ENCODE results near the gene SCNN1A.

SCNN1A gene

DNA sequence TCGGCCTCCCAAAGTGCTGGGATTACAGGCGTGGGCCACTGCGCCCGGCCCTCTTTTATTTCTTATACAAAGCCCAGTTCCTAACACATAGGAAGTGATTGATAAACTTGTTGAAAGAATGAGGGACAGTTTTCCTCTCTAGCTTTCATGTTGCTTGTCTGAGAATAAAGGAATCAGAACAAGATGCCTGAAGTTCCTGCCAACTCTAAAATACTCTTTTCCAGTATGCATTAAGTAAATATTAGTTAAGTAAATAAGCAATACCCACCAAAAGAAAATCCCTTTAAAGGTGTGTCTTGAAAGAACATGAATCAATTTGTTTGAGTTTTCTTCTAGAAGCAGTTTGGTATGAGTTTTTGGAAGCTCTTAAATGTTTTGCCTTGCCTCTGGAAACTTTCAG, 45.0 kb upstream of the SCNN1A start:
- TF ChIP-seq FOXP2 (optimal IDR thresholded peaks at IDR 0.05; ENCODE audit: borderline replicate concordance, extremely low read depth, extremely low read length, insufficient read depth) (no peak), POLR2AphosphoS5 (IDR thresholded peaks at IDR 0.05; ENCODE audit: low read depth, low read length) (no peak), SIN3A (IDR thresholded peaks at IDR 0.05; ENCODE audit: borderline replicate concordance, insufficient read depth, low read length) (no peak), TAF1 (IDR thresholded peaks at IDR 0.05; ENCODE audit: borderline replicate concordance, insufficient read depth, low read length) (no peak)
- TF ChIP-seq, protein P1, sequence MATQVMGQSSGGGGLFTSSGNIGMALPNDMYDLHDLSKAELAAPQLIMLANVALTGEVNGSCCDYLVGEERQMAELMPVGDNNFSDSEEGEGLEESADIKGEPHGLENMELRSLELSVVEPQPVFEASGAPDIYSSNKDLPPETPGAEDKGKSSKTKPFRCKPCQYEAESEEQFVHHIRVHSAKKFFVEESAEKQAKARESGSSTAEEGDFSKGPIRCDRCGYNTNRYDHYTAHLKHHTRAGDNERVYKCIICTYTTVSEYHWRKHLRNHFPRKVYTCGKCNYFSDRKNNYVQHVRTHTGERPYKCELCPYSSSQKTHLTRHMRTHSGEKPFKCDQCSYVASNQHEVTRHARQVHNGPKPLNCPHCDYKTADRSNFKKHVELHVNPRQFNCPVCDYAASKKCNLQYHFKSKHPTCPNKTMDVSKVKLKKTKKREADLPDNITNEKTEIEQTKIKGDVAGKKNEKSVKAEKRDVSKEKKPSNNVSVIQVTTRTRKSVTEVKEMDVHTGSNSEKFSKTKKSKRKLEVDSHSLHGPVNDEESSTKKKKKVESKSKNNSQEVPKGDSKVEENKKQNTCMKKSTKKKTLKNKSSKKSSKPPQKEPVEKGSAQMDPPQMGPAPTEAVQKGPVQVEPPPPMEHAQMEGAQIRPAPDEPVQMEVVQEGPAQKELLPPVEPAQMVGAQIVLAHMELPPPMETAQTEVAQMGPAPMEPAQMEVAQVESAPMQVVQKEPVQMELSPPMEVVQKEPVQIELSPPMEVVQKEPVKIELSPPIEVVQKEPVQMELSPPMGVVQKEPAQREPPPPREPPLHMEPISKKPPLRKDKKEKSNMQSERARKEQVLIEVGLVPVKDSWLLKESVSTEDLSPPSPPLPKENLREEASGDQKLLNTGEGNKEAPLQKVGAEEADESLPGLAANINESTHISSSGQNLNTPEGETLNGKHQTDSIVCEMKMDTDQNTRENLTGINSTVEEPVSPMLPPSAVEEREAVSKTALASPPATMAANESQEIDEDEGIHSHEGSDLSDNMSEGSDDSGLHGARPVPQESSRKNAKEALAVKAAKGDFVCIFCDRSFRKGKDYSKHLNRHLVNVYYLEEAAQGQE (IDR thresholded peaks at IDR 0.05; ENCODE audit: insufficient read depth in 1 of 2, low read depth in 2 of 2, low read length in 2 of 2), result no peak

- TF ChIP-seq SIN3A (IDR thresholded peaks at IDR 0.05; ENCODE audit: borderline replicate concordance, insufficient read depth, low read length) (no peak), POLR2AphosphoS5 (IDR thresholded peaks at IDR 0.05; ENCODE audit: low read depth, low read length) (no peak), TAF1 (IDR thresholded peaks at IDR 0.05; ENCODE audit: borderline replicate concordance, insufficient read depth, low read length) (no peak), FOXP2 (optimal IDR thresholded peaks at IDR 0.05; ENCODE audit: borderline replicate concordance, extremely low read depth, extremely low read length, insufficient read depth) (no peak)
- TF ChIP-seq, protein P1 (IDR thresholded peaks at IDR 0.05; ENCODE audit: insufficient read depth in 1 of 2, low read depth in 2 of 2, low read length in 2 of 2), result no peak
Observed at GRCh38 chr12:6418796-6419195, 43.4 kb upstream of the SCNN1A start.

DNA sequence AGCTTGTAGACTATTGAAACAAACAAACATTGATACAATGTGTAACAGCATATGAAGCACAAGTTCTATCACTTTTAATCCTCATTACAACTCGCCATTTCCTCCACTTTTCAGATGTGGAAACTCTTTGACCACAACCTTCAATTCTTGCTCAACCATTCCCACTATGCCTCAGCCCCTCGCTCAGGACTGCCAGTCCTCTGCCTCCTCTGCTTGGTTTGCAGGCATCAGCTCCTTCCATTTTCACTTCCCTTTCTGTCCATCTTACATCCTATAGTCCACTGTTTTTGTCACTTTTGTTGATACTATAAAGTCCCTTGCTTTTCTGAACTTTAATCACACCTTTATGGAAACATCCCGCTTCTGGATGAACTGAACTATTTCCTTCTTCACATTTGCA, 41.2 kb upstream of the SCNN1A start:
- TF ChIP-seq POLR2AphosphoS5 (IDR thresholded peaks at IDR 0.05; ENCODE audit: low read depth, low read length) (no peak), FOXP2 (optimal IDR thresholded peaks at IDR 0.05; ENCODE audit: borderline replicate concordance, extremely low read depth, extremely low read length, insufficient read depth) (no peak), TAF1 (IDR thresholded peaks at IDR 0.05; ENCODE audit: borderline replicate concordance, insufficient read depth, low read length) (no peak), SIN3A (IDR thresholded peaks at IDR 0.05; ENCODE audit: borderline replicate concordance, insufficient read depth, low read length) (no peak)
- TF ChIP-seq, protein P1 (IDR thresholded peaks at IDR 0.05; ENCODE audit: insufficient read depth in 1 of 2, low read depth in 2 of 2, low read length in 2 of 2), result no peak

- TF ChIP-seq POLR2AphosphoS5 (IDR thresholded peaks at IDR 0.05; ENCODE audit: low read depth, low read length) (no peak), TAF1 (IDR thresholded peaks at IDR 0.05; ENCODE audit: borderline replicate concordance, insufficient read depth, low read length) (no peak), SIN3A (IDR thresholded peaks at IDR 0.05; ENCODE audit: borderline replicate concordance, insufficient read depth, low read length) (no peak)
- TF ChIP-seq, protein P1 (IDR thresholded peaks at IDR 0.05; ENCODE audit: insufficient read depth in 1 of 2, low read depth in 2 of 2, low read length in 2 of 2), result no peak
Observed at GRCh38 chr12:6407236-6407954, 32.0 kb upstream of the SCNN1A start.

Measured in PFSK-1 (cell line).